ENCODE data around the gene EPS8. TPM values are rescaled to one million over a fixed set of nuclear protein-coding genes. Genes with fewer than 3 reads are reported as not detected.

Gene EPS8
- total RNA-seq, result 72.8 TPM
- long read RNA-seq, transcript EPS8-221 (21 exons, 3,873 nt), result major isoform, 60 of 98 reads
- long read RNA-seq, partial matches to known transcripts, result 18 of 98 reads
- long read RNA-seq, other reads (novel, unspliced or antisense), result 16 of 98 reads

GRCh38 chr12:15789220-15790171 is at the start of gene EPS8:
Gene EPS8, minus strand, starts transcription at chr12:15789388. Its CDS starts 106,437 bp downstream, at chr12:15682951.
- intact Hi-C loops (cut with DNase I), result no loop called here
- ATAC-seq, result peak; percentile 98

GRCh38 chr12:15837141-15837790 is 48.1 kb upstream of the EPS8 start:
- DNase-seq (no peak), ATAC-seq (no peak)
- Histone ChIP-seq H3K4me1 (no peaks in the 10 kb centered on the region), H3K4me3 (no peak overlapping the region), H3K27ac (no peak overlapping the region), H3K9me3 (no peaks in the 10 kb centered on the region), H3K27me3 (ENCODE audit: low read depth) (no peaks in the 10 kb centered on the region), H3K36me3 (no peaks in the 10 kb centered on the region)
- intact Hi-C loops (cut with DNase I), result no loop called here
- no peak for TF ChIP-seq CTCF (IDR thresholded peaks at IDR 0.05)

More at GRCh38 chr12:15789220-15790171, at the start of gene EPS8:
- Histone ChIP-seq H3K27ac (peak within 1 kb of the TSS; percentile 91), H3K4me1 (no peaks in the 10 kb centered on the region), H3K4me3 (peak within 1 kb of the TSS; percentile 87), H3K9me3 (no peaks in the 10 kb centered on the region), H3K27me3 (ENCODE audit: low read depth) (no peaks in the 10 kb centered on the region), H3K36me3 (no peaks in the 10 kb centered on the region)
- no peak for TF ChIP-seq CTCF (IDR thresholded peaks at IDR 0.05)
- DNase-seq, result peak; percentile 94

GRCh38 chr12:15834575-15834974 is 45.4 kb upstream of the EPS8 start:
- Histone ChIP-seq H3K4me1 (no peaks in the 10 kb centered on the region), H3K27me3 (ENCODE audit: low read depth) (no peaks in the 10 kb centered on the region), H3K9me3 (no peaks in the 10 kb centered on the region), H3K4me3 (no peak overlapping the region), H3K27ac (no peak overlapping the region), H3K36me3 (no peaks in the 10 kb centered on the region)
- intact Hi-C loops (cut with DNase I), result no loop called here
- TF ChIP-seq CTCF (IDR thresholded peaks at IDR 0.05), result no peak
- DNase-seq (no peak), ATAC-seq (peak in 1 of 2 donors; percentile 77)

- Histone ChIP-seq H3K9me3 (no peaks in the 10 kb centered on the region), H3K27ac (no peak overlapping the region), H3K4me3 (no peak overlapping the region), H3K27me3 (ENCODE audit: low read depth) (no peaks in the 10 kb centered on the region), H3K36me3 (no peaks in the 10 kb centered on the region), H3K4me1 (no peaks in the 10 kb centered on the region)
- ATAC-seq (no peak), DNase-seq (no peak)
- intact Hi-C loops (cut with DNase I), result no loop called here
- no peak for TF ChIP-seq CTCF (IDR thresholded peaks at IDR 0.05)
These were observed 42.3 kb upstream of the EPS8 start for GRCh38 chr12:15831315-15831978.

- DNase-seq, result no peak
- TF ChIP-seq CTCF (IDR thresholded peaks at IDR 0.05), result no peak
- H3K27ac ChIP-seq, result no peak overlapping the region
- H3K36me3 ChIP-seq, result no peaks in the 10 kb centered on the region
- intact Hi-C loops (cut with DNase I), result no loop called here
- H3K4me1 ChIP-seq, result no peaks in the 10 kb centered on the region
- H3K27me3 ChIP-seq (ENCODE audit: low read depth), result no peaks in the 10 kb centered on the region
- H3K9me3 ChIP-seq, result no peaks in the 10 kb centered on the region
- no peak overlapping the region for H3K4me3 ChIP-seq
- ATAC-seq, result no peak
These were observed 41.4 kb upstream of the EPS8 start for GRCh38 chr12:15830538-15830937.

Data from lower lobe of right lung (tissue), 2 donors.